LoVo (cell line): ENCODE data around the gene STRN4.
"Not testable (repeated sequence)": the region's sequence is repeated elsewhere in the genome, so short reads cannot be mapped to it uniquely, and the experiment has no call there.

ENCODE experiments used
- DNase-seq: peaks from one replicate; pipeline ENCODE4 v3.0.0-alpha.2; 2016; ENCODE audit warnings: low spot score

STRN4 gene

DNA sequence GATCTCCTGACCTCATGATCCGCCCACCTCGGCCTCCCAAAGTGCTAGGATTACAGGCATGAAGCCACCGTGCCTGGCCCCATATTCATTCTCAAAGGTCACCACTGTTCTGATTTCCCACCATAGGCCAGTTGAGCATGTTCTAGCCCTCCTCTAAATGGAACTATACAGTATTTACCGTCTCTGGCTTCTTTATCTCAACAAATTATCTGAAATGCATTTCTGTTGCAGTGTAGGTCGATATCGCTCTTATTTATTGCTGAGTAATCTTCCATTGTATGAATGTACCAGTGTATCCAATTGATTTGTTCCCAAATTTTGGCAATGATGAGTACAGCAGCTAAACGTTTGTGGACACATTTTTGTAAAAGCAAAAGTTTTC lies 26.8 kb upstream of the STRN4 start:
- DNase-seq = no peak

DNA sequence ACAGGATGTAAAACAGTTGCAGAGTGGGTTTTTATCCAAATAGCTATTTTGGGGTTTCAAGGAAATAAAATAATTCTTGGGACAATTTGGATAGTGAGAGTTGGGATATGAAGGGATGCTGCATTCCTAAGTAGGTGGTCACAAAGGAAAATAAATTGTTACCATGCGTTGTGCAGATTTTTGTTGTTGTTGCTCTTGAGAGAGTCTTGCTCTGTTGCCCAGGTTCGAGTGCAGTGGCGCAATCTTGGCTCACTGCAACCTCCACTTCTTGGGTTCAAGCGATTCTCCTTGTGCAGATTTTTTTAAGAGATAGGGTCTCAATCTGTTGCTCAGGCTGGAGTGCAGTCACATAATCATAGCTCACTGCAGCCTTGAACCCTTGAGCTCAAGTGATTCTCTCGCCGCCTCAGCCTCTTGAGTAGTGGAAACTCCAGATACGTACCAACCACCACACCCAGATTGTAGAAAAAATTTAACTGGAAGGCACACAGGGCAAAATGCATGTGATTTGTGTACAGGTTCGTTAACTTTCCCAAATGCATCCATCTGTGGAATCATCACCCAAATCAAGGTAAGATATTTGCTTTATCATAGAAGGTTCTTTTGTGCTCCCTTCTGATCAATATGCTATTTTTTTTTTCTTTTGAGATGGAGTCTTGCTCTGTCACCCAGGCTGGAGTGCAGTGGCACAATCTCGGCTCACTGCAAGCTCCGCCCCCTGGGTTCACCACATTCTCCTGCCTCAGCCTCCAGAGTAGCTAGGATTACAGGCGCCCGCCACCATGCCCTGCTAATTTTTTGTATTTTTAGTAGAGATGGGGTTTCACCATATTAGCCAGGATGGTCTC lies 26.1 kb upstream of the STRN4 start:
- DNase-seq = no peak

DNA sequence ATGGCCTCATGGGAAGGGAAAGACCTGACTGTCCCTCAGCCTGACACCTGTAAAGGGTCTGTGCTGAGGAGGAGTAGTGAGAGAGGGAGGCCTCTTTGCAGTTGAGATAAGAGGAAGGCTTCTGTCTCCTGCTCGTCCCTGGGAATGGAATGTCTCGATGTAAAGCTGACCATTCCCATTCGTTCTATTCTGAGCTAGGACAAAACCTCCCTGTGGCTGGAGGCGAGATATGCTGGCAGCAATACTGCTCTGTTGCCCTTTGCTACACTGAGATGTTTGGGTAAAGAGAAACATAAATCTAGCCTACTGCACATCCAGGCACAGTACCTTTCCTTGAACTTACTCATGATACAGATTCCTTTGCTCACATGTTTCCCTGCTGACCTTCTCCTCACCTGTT lies 22.5 kb upstream of the STRN4 start:
- DNase-seq = not testable (repeated sequence)

DNA sequence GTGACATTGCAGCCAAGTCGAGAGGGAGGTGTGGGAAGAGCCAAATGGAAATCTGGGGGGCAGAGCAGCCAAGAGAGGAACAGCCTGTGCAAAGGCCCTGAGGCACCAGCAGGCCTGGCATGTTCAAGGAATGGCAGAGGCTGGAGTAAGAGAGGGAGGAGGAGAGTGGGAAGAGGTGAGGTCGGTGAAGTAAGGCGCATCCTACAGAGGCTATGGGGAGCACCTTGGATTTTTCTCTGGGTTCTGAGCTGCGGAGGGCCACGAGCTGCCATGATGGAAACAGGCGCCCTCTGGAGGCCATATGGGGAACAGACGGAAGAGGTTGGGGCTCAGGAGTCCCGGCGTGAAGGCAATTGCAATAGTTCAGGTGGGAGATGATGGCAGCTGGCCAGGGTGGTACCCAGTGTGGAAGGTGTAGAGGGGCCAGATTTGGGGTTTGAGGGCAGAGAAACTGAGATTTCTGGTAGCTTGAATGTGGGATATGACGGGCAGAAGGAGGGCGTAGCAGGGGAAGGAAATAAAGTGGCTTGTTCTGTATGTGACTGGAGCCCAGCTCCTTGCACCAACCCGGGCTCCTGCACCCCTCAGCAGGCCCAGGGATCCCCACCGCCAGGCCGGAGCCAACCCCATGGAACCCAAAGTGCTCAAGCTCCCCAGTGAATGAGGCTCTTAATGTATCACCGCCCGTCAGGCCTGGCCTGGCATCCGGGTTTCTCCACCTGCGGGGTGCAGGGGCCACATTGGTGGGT lies 20.5 kb upstream of the STRN4 start:
- DNase-seq = peak; percentile 42

DNA sequence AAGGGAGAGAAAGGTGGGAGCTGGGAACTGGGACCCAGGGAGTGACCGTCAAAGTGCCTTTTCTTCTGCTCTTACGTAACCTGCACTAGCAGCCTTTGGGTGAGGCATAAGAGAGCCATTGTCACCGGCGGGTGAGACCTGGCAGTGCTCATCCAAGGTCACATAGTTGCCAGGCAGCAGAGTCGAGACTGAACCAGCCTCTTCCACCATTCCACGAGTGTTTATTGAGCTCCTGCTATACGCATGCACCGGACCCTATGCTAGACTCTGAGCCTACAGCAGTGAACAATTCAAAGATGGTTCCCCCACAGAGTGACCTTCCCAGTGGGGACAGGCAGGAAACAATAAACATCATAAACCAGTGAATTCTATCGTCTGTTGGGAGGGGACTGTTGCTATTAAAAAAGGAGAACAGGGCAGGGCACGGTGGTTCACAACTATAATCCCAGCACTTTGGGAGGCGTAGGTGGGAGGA lies 18.6 kb upstream of the STRN4 start:
- peak; percentile 66 for DNase-seq

DNA sequence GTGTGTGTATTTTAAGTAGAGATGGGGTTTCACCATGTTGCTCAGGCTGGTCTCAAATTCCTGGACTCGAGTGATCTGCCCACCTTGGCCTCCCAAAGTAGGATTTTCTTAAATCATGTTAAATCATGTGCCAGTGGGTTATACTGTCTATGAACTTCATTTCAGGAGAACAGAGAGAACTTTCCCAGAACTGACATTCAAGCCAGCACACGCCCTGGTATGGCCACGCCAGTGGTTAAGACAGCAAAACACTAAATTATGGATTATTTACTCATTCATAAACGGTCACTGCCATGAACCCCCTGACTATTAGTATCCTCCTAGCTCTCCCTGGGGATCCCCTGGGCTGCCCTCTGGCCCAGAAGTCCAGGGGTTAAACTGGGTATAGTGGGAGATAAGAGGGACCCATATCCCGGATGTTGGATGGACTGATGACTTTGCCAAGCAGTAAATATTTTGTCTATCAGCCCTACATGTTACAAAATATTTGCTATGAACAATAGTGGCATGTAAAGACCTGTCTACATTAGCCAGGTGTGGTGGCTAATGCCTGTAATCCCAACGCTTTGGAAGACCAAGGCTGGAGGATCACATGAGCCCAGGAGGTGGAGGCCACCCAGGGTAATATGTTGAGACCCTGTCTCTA lies 16.1 kb upstream of the STRN4 start:
- no peak for DNase-seq

DNA sequence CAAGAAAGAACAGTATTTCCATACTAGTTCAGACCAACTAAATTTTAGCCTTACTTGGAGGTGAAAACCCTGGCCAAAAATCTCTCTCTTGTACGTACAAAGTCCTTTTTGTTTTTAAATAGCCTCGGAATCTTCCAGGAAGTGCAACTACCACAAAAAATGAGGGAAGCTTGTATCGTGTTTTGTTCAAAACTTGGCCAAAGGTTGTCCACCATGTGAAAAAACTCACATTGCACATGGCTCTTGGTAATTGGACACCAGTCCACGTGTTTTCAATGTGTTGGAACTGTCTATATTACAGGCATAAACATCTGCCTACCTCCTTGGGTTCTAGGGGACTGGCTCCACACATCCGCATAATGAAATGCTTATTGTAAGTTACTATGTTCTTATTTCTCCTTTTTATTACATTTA lies 15.2 kb upstream of the STRN4 start:
- no peak for DNase-seq

DNA sequence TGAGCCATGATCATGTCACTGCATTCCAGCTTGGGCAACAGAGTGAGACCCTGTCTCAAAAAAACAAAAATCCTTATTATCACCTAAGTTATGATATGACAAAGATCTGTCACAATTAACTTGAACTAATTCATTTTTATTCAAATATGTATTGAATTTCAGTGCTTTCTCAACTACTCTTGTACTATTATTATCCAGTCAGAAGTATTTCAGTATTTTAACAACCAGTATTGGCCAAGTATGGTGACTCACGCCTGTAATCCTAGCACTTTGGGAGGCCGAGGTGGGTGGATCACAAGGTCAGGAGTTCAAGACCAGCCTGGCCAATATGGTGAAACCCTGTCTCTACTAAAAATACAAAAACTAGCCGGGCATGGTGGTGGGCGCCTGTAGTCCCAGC lies 14.6 kb upstream of the STRN4 start:
- DNase-seq = not testable (repeated sequence)

DNA sequence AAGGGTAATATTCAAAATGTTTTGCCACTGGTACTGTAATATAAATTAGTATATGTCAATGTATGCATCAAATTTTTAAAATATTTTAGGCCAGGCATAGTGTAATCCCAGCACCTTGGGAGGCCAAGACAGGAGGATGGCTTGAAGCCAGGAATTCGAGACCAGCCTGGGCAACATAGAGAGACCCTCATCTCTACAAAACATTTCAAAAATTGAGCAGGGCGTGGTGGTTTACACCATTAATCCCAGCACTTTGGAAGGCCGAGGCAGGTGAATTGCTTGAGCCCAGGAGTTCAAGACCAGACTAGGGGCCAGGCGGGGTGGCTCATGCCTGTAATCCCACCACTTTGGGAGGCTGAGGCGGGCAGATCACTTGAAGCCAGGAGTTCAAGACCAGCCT lies 14.1 kb upstream of the STRN4 start:
- no peak for DNase-seq

DNA sequence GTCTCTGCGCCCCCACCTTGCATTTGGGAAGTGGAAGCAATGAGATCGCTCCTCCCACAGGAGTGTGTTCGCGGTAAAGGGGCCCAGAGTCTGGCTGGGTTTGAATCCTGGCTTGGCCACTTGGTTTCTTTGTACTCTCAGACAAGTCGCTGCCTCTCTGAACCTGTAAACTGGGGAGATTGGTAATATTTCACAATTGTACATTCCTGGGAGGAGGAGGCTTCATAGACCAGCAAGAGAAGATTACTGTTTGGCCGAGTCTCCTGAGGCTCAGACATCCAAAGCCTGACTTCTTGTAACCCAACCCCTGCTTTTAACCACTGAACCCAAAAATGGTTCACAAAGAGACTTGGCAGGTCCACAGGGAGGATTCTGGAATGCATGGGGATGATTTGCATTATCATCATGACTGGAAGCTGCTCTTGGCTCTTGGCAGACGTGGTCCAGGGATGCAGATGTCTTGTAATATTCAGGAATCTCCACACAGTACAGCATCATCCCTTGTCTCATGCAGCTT lies 13.6 kb upstream of the STRN4 start:
- DNase-seq = no peak

DNA sequence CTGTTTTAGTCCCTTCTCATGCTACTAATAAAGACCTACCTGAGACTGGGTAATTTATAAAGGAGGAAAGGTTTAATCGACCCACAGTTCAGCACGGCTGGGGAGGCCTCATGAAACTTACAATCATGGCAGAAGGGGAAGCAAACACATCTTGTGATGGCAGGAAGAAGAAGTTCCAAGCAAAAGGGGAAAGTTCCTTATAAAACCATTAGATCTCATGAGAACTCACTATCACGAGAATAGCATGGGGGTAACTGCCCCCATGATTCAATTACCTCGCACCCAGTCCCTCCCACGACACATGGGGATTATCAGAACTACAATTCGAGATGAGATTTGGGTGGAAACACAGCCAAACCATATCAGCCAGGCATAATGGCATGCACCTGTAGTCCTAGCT lies 13.0 kb upstream of the STRN4 start:
- no peak for DNase-seq

DNA sequence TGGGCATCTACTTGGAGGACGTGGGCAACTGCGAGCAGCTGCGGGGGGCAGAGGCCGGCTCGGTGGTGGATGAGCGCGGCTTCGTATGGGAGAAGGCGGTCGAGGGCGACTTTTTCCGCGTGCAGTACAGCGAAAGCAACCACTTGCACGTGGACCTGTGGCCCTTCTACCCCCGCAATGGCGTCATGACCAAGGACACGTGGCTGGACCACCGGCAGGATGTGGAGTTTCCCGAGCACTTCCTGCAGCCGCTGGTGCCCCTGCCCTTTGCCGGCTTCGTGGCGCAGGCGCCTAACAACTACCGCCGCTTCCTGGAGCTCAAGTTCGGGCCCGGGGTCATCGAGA lies 10.3 kb upstream of the STRN4 start:
- DNase-seq = no peak

DNA sequence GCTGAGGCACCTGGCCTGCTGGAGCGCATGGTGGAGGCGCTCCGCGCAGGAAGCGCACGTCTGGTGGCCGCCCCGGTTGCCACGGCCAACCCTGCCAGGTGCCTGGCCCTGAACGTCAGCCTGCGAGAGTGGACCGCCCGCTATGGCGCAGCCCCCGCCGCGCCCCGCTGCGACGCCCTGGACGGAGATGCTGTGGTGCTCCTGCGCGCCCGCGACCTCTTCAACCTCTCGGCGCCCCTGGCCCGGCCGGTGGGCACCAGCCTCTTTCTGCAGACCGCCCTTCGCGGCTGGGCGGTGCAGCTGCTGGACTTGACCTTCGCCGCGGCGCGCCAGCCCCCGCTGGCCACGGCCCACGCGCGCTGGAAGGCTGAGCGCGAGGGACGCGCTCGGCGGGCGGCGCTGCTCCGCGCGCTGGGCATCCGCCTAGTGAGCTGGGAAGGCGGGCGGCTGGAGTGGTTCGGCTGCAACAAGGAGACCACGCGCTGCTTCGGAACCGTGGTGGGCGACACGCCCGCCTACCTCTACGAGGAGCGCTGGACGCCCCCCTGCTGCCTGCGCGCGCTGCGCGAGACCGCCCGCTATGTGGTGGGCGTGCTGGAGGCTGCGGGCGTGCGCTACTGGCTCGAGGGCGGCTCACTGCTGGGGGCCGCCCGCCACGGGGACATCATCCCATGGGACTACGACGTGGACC lies 9.7 kb upstream of the STRN4 start:
- DNase-seq = no peak

DNA sequence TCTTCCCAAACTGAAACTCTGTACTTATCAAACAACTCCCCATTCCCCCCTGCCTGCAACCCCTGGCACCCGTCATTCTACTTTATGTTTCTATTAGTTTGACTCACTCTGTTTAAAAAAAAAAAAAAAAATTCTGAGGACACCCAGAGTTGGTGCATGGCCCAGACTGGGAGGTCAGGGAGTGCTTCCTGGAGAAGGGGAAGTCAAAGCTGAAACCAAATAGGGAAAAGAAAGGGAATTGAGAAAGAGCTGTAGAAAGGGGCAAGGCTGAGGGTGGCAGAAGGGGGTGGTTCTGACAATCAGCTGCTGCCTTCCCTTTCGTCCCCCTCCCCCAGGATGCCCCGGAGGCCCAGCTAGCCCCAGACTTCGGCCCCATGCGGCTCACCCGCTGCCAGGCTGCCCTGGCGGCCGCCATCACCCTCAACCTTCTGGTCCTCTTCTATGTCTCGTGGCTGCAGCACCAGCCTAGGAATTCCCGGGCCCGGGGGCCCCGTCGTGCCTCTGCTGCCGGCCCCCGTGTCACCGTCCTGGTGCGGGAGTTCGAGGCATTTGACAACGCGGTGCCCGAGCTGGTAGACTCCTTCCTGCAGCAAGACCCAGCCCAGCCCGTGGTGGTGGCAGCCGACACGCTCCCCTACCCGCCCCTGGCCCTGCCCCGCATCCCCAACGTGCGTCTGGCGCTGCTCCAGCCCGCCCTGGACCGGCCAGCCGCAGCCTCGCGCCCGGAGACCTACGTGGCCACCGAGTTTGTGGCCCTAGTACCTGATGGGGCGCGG lies 9.0 kb upstream of the STRN4 start:
- DNase-seq = no peak

DNA sequence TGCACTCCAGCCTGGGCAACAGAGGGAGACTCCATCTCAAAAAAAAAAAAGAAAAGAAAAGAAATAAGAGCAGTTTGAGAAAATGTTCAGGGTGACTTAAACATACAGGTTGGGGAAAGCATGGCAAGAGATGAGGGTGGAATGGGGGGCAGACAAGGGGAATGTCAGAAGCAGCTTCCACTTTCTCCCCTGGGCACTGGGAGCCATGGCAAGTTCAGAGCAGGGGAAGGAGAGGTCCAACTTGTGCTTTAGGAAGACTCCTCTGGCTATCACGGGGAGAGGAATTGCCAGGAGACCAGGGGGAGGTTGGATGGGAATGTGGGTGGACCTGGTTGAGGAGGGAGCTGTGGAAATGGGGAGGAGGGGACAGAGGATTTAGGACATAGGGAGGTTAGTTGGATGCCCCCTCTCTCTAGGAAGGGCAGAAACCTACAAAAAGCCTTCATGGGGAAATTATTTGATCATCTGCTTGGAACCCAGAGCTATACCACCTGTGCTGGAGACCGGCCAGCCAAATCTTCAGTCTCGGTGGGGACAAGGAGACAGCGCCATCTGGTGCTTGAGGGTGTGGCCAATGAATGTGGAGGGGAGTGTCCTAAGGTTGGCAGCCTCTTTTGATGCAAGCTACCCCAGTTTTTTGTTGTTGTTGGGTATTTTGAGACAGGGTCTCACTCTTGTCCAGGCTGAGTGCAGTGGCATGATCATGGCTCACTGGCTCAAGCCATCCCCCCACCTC lies 7.3 kb upstream of the STRN4 start:
- no peak for DNase-seq

DNA sequence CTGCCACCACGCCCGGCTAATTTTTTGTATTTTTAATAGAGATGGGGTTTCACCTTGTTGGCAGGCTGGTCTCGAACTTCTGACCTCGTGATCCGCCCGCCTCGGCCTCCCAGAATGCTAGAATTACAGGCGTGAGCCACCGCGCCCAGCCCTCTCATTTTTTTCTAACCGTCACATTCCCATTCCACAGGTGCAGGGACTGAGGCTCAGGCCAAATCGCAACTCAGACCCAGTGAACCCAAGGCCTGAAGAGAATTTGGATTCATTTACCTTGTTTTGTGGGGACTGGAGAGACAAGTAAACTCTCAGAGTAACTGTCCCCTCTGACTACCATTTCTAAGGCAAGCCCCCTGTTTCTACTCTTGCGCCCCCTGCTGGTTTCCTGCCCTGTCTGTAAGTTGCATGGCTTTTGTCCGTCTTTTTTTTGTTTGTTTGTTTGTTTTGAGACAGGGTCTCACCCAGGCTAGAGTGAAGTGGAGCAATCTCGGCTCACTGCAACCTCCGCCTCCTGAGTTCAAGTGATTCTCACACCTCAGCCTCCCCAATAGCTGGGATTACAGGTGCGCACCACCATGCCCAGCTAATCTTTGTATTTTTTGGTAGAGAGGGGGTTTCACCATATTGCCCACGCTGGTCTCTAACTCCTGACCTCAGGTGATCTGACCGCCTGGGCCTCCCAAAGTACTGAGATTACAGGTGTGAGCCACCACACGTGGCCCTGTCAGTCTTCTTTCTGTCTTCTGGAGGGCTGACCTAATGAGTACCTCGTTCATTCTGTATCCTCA lies 2.3 kb upstream of the STRN4 start:
- peak; percentile 50 for DNase-seq

DNA sequence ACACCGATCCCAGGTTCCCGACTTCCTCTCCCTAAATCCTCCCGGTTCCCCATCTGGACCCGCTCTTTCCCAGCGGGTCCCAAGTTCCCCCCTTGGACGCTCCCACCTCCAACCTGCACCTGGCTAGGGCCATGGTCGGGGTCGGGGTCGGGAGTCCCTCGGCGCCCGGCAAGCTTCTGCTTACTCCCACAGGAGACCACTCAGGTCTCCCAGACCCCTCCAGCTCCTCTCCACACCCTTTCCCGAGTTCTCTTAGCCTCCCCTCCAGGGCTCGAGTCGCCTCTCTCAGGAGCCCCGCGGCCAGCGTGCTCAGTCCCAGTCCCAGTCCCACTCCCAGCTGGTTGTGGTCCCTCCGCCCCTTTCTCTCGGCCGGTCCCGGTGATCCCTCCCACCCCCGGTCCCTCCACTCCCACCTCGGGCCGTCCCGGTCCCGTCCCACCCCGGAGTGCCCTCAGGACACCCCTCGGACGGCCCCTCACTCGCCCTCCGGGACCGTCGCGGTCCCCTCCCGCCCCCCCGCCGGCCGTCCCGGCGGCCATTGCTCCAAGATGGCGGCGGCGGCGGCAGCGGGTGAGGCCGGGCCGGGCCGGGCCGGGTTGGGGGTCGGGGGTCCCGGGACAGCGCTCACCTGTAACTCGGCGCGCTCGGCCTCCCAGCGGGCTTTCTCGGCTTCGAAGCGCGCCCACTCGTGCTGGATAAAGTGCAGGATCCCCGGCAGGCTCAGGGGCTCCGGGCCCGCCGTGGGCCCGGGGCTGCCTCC lies 549 bp downstream of the STRN4 start, which contains the start of gene FKRP:
TSS of gene FKRP (plus strand) at position 537 of the 760 bp plus-strand sequence. CDS start 9,394 bp downstream, outside the sequence.
- no peak for DNase-seq

DNA sequence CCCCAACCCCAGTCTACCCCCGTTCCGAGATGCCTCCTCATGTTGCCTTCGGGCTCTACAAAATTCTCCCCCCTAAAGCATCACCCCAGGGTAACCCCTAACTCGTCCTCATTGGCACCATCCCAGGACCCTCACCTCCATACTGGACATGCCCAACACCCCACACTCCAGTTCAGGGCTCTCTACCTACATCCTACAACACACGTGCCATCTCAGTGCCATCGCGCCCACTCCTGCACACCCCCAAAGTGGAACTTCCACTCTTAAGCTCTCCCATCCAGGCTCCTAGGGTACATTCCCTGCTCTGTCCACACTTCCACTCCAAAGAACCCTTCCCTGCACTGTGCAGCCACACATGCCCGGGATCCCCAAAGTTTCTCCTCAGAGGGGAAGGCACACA lies 1.2 kb downstream of the STRN4 start:
- DNase-seq = no peak
